ENCODE data around the gene SESTD1. TPM values are rescaled to one million over a fixed set of nuclear protein-coding genes. Genes with fewer than 3 reads are reported as not detected.

The SESTD1 gene
- total and polyA plus RNA-seq, 2 of the 8 experiments (the other 6 are each of a cell fraction or from before 2014, with no cell fraction given) = 5.2 to 49.6 TPM

- TF ChIP-seq CHD7 (IDR thresholded peaks at IDR 0.05; ENCODE audit: insufficient replicate concordance, low read length) (no peak), SAP30 (IDR thresholded peaks at IDR 0.05; ENCODE audit: insufficient read depth, insufficient replicate concordance, low read length) (no peak), RAD21 (IDR thresholded peaks at IDR 0.05 in 1 of 2, conservative IDR thresholded peaks at IDR 0.05 in 1 of 2; ENCODE audit: low read depth in 2 of 2, low read length in 2 of 2) (no peak), MAFK (IDR thresholded peaks at IDR 0.05; ENCODE audit: low read depth, low read length) (no peak), POLR2AphosphoS5 (IDR thresholded peaks at IDR 0.05; ENCODE audit: low read depth, low read length) (no peak), CHD1 (IDR thresholded peaks at IDR 0.05; ENCODE audit: low read depth, low read length) (no peak), PHF8 (conservative IDR thresholded peaks at IDR 0.05; ENCODE audit: low read depth, low read length) (no peak), FOSL1 (IDR thresholded peaks at IDR 0.05; ENCODE audit: insufficient read depth, low read depth, low read length) (no peak), ZNF274 (IDR thresholded peaks at IDR 0.05; ENCODE audit: borderline replicate concordance, extremely low read depth, low read length) (no peak), RFX5 (IDR thresholded peaks at IDR 0.05; ENCODE audit: borderline replicate concordance, low read depth, low read length) (no peak), SIRT6 (IDR thresholded peaks at IDR 0.05; ENCODE audit: low read length) (no peak), CREB1 (IDR thresholded peaks at IDR 0.05) (no peak), POU5F1 (IDR thresholded peaks at IDR 0.05; ENCODE audit: low read depth, low read length) (no peak)
Measured at GRCh38 chr2:179311101-179311500, 46.5 kb upstream of the SESTD1 start (continued).
